HG03558 (cell line): ENCODE measurements around the gene MAPT.

Experiments used
- ATAC-seq: cut with Tn5 transposase; IDR thresholded peaks from one replicate; pipeline ENCODE4 v1.9.1; 2021; ENCODE audit warnings: moderate number of reproducible peaks; ENCODE audit not compliant: unreplicated experiment; ENCODE audit errors: extremely low read depth

MAPT gene

DNA sequence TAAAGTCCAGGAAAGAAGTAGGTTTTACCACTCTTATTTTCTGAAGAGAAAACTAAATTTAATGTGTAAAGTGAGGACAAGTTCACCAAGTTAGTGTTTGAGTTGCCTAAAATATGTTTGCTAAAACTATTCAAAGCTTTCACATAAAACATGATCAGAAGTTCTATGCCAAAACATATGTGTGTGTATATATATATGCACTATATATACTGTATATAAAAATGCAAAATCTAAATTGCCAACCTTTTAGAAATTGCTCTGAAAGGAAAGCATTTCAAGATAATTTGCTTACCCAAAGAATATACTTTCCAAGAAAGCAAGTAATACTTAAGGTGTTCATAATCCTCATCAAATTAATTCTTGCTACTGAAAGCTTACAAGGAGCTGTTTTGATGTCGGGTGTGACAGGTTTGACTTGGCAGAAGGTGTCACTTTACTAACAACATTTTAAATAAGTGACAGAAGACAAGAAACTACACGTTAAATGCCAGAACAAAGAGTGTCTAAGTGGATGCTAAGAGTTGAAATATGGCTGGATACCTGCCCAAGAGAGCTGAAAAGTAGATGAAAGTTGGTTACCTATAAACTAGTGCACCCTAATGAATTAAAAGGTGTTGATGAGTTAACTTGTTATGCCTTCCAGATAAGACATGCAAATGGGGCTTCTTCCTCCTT is 72.4 kb downstream of the MAPT start:
- no peak for ATAC-seq

DNA sequence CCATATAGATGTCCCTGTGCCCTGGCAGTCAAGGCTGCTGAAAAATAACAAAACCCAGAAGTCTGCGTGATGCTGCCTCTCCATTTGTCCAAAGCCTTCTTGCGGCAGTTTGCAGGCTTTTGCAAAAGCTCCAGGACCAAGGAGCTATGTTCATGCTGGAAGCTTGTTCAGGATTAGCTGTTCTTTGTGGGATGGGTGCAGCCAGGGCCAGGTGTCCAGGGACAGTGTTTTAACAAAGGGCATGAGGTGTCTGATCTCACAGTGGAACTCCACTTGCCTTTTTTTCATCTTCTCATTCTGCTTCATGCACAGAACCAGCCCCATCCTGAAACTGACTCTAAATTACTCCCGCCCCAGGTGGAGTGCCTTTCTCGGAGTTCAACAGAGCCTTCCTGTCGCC is 73.0 kb downstream of the MAPT start:
- no peak for ATAC-seq

DNA sequence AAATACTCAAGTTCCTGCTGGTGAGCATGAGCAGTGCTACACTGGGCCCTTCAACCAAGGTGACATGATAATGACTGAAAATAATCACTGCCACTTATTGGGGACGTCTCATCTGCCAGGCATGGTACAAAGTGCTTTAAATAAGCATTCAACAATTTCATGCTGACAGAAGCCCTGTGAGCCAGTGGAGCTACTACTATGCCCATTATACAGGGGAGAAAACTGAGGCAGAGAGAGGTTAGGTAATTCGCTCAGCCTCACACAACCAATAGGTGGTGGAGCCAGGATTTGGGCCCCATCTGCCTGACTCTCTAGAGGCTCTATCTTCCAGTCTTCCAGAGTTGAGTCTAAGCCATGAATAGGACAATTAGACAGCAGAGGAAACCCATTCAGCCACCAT is 74.4 kb downstream of the MAPT start:
- ATAC-seq: no peak

DNA sequence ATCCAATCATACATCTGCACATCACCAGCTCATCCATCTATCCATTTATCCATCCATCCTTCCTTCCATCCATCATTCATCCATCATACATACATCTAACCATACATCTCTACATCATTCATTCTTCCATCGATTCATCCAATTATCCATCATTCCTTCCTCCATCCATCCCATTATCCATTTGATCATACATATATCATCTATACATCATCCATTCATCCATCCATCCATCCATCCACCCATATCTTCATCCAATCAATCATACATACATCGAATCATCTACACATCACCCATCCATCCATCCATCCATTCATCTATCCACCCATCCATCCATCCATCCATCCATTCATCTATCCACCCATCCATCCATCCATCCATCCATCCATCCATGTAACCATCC is 75.4 kb downstream of the MAPT start:
- ATAC-seq: no peak

DNA sequence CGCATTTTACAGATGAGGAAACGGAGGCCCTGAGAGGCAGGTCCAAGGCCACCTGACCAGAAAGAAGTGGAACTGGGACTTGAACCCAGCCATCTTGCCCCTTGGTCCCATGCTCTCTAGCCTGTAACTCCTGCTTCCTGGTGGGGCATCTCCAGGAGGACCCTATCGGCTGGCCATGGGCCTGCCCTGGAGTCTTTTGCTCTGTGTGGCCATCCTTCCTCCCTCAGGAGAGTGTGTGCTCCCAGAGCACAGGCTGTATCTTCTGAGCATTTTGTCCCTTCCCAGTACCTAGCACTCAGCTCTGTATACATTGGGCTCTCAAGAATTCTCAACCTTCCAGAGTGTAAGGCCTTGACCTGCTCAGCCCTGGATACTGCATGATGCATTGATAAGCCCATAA is 76.3 kb downstream of the MAPT start:
- ATAC-seq: no peak

DNA sequence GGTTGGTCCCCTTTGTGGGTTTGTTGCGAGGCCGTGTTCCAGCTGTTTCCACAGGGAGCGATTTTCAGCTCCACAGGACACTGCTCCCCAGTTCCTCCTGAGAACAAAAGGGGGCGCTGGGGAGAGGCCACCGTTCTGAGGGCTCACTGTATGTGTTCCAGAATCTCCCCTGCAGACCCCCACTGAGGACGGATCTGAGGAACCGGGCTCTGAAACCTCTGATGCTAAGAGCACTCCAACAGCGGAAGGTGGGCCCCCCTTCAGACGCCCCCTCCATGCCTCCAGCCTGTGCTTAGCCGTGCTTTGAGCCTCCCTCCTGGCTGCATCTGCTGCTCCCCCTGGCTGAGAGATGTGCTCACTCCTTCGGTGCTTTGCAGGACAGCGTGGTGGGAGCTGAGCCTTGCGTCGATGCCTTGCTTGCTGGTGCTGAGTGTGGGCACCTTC is 77.4 kb downstream of the MAPT start:
- no peak for ATAC-seq

DNA sequence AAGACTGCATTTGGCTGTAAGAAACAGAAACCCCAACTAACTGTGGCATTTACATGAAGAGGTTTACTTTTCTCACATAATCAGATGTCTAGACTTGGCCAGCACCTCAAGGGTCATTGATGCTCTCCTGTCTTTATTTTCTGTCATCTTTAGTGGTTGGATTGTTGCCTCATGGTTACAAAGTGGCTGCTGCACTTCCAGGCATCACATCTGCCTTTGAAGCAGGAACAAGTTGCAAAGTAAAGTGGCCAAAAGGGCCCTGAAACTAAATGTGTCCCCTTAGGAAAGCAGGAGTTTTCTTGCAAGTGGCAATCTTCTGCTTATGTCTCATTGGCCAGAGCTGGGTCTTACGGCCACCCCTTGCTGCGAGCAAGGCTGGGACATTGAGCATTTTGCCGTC is 78.2 kb downstream of the MAPT start:
- no peak for ATAC-seq

DNA sequence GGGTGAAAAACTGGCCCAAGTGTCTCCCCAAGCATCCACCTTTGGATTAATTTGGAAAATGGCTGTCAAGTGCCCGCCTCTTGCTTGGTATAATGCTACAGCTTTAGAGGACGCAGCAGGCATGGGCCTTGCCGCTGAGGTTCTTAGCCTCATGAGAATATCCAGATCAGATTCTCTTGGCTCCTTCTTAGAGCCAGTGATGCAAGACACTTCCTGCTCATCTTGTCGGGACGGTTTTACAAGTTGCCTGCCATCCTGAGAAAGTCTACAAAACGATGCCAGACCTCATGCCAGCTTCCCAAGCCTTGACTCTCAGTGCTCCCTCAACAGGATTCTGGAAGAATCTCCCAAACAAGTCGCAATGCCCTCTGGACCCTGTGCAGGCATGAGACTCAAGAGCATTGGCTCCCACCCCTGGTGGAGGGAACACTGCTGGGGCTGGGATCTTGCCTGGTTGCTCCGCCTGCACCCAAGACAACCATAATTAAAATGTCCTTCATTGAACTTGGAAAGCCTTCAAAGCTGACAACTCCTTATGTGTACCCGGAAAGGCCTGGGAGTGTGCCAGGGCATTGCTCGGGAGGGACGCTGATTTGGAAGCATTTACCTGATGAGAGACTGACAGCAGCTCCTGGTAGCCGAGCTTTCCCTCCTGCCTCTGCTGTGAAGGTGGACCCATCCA is 78.9 kb downstream of the MAPT start:
- ATAC-seq: no peak

DNA sequence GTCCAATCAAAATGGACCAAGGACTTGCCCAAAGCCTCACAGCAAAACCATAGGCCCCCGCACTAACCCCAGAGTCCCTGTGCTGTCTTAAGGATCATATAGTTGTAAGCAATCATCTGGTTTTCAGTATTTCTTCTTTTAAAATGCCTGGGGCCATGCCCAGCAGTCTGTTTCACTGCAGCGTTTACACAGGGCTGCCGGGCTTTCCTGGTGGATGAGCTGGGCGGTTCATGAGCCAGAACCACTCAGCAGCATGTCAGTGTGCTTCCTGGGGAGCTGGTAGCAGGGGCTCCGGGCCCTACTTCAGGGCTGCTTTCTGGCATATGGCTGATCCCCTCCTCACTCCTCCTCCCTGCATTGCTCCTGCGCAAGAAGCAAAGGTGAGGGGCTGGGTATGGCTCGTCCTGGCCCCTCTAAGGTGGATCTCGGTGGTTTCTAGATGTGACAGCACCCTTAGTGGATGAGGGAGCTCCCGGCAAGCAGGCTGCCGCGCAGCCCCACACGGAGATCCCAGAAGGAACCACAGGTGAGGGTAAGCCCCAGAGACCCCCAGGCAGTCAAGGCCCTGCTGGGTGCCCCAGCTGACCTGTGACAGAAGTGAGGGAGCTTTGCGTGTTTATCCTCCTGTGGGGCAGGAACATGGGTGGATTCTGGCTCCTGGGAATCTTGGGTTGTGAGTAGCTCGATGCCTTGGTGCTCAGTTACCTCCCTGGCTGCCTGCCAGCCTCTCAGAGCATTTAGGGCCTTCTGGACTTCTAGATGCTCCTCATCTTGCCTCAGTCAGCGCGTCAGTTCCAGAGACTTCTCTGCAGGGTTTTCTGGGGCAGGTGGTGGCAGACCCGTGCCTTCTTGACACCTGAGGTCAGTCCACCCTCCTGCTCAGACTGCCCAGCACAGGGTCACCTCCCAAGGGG is 79.8 kb downstream of the MAPT start:
- ATAC-seq: no peak

DNA sequence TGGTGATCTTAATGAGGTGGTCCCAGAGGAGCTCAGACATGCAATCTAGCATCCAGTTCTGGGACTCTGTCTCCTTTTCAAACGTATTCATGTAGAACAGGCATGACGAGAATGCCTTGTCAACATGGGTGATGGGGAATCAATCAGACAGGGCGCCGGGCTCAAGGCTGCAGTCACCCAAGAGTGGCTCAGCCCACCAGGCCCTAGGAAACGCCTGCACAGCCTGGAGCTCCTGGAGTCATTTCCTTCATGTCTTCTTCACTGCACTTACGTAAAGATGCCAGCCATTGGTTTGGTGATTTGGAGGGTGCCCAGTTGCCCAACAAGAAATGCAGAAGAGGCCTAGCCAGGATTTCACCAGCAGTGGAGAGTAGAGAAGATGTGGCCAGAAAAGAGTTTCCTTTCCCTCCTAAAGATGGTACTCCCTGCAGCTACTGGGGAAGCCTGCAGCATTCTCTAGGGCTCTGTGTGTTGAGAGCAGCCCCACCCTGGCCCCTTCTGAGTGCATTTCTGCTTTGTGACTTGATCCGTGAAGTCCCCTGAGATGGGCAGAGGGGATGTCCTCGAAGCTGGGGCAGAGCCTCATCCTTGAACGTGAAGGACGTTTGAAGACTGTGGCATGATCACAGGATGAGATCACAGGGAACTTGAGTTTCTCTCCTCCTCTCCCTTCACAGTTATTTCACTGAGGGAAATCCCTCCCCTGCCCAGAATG is 80.7 kb downstream of the MAPT start:
- no peak for ATAC-seq

DNA sequence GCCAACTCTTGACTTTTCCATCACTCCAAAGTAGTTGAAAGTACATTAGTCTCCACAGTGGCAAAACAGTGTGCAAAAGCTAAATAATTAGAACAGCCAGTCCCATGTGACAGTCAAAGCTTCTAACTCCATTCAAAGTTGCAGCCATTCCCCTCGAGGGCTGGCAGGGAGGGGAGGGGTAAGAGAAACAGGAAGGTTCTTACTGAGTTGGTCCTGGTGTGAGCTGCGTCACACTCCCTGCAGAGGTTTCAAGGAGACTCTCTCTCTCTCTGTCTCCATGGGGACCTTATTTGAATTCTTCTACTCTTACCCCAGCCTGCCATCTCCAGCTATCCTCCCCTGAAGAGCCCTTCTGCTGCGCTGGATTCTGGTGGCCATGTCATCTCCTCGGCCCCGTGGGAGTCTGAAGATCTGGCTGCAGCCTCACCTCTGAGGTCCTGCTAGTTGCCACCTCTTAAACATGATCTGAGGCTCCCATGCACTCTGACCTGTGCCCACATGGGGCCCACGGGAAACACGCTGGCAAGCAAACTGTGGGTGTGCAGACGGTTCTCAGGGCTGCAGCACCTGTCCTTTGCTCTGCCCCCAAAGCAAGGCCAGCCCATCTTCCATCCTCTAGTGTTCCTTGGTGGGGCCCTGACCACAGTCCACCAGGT is 81.4 kb downstream of the MAPT start:
- ATAC-seq: no peak

DNA sequence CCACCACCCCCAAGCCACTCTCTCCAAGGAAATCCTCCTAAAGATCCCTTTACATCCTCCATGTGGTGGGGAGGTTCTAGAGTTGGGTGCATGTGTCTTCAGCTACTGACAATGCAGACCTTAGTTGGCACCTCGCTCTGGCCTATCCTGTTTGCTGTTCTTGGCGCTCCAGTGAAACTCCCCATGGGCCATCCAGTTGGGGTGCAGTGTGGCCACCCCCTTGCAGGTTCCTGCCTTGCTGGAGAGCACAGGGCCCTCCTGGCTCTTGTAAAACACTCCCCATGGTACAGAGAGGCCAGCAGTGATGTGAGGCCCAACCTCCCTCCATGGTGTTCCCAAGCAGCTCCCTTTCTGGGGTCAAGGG is 82.0 kb downstream of the MAPT start:
- ATAC-seq: no peak

DNA sequence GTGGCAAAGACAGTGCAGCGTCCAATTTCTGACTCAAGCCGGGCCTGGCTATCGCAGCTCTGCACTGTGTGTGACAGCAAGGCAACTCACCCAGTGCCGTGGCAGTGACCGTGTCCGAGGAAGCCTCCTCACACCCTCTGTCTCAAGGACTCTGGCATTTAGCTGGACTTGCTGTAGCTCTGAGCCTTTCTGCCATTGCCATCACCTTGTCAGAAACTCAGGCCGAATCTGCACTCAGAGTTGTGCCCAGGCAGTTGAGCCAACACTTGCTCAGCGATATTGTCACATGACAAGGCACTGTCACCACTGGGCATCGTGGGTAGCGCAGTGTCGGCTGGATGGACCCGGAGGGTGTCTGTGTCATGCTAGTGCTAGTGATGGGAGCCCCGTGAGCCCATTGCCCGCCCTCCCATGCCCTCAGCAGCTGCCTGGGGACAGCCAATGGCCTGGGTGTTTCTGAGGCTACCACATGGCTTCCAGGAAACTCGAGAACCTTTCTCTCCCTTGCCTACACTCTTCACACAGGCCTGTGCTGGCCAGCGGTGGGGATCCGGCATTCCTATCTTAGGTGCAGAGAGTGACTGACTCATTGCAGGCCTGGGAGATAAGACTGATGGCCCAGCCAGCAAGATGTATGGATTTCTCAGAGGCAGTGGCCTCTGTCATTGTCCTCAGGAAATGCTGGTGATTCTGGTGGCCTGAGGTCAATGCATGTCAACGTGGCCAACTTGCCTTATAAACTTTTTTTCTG is 82.6 kb downstream of the MAPT start:
- ATAC-seq: no peak

DNA sequence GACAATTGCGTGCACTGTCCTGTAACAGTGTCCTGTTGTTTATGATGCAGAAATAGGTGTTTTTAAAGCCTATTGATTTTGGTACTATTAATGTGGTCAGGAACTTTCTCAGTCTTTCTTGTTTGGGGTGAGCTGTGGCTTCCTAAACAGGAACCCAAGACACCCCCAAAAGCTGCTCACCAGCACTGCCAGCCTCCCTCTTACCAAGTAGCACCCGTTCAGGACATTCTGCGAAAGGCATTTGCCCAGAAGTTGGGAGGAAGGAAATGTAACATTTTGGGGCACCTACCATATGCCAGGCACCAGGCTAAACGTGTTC is 83.1 kb downstream of the MAPT start:
- no peak for ATAC-seq

DNA sequence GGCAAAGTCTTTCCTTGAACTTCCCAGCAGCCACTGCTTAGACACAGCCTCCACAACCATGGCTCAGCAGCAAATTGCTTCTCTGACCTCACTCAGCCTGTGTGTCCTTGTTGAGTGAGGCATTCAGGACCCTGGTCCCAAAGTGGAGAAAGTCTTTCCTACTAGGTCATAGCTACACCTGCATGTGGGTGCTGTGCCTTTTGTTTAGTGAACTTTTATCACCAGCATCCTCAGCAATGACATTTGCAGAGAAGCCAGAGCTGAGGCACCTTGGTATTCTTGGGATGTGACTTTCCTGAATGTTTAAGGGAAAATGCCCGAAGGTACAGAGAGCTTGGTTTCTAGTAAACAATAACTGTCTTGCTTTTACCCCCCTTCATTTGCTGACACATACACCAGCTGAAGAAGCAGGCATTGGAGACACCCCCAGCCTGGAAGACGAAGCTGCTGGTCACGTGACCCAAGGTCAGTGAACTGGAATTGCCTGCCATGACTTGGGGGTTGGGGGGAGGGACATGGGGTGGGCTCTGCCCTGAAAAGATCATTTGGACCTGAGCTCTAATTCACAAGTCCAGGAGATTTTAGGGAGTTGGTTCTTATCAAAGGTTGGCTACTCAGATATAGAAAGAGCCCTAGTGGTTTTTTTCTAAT is 83.7 kb downstream of the MAPT start:
- no peak for ATAC-seq

DNA sequence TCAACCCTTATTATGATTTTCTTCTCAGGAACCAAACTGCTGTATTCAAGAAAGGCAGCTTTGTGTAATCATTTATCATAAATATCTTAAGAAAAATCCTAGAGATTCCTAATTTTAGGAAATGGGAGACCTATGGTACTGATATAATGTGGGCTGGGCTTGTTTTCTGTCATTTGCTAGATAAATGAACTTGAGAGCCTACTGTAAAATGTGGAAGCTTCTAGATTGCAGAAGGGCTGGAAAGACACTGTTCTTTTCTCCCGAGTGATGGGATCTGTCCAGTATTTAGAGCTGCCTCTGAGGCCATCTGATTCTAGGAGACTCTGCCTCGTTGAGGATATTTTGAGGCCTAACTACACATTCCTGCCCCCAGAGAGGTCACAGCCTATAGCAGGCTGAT is 84.8 kb downstream of the MAPT start:
- no peak for ATAC-seq

DNA sequence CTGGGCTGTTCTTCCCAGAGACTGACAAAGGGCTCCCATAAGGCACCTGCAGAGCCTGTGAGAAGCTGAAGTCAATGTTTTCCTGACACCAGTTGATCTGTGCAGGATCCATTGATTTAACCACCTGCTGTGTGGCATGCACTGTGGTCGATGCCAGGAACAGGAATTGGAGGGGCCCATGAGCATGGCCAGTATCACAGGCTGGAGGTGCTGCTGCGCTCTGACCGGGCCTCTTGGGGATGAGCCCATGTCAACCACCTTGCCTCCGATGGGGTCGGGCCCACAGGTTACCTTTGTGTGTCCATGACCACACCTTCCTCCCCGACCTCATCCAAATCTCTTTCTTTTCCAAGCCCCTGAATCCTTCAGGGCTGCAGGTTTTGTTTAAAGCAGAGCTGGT is 86.5 kb downstream of the MAPT start:
- no peak for ATAC-seq

DNA sequence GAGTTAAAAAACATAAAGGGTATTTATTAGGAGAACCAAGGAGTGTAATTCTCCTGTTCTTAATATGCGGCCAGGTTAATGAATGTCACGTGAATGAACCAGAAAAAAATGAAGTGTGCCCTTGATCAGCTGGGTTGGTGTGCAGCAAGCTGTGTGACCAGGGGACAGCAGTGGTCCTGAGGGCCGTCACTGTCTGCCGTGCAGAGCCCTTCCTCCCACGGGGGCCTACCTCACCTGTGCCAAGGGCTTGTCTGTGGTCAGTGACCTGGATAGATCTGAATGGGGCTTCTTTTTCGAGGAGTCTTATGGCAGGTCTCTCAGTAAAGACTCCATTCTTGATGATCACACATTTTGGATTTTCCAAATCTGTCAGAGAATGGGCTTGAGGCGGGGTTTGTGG is 87.0 kb downstream of the MAPT start:
- ATAC-seq: no peak
